ENCODE data around the gene LMNTD2. TPM values are rescaled to one million over a fixed set of nuclear protein-coding genes. Genes with fewer than 3 reads are reported as not detected.
A peak's percentile ranks its signal among the peaks of the same experiment; 100 is the strongest.

The LMNTD2 gene
- total RNA-seq, 1 donor from 2014 or later: 1.1 TPM

DNA sequence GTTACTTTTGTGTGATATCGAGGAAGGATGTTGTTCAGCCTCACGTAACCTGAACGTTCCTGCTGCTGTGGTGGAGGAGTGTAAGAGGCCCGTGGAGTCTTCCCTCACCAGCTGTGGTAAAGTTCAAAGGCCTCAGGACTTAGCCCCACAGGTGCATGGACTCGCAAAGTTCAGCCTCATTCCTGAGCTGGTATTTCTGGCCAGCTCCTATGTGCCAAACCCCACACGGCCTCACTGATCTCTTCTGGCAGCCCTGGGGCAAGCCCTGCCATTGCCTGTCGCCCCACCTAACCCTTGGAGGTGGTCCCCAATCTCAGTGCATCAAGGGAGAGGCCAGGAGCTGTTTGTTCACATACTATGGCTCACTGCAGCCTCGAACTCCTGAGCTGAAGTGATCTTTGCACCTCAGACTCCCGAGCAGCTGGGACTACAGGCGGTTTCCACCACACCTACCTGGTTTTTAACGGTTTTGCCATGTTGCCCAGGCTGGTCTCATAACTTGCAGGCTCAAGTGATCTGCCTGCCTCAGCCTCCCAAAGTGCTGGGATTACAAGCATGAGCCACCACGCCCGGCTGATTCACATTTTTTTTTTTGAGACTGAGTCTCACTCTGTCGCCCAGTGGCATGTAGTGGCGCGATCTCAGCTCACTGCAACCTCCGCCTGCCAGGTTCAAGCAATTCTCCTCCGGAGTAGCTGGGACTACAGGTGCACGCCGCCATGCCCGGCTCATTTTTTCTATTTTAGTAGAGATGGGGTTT is 17.9 kb upstream of the LMNTD2 start:
- Histone ChIP-seq H4K20me1 (ENCODE audit: low read depth) (peaks cover 73% of the 10 kb centered on the region), H3K4me3 (peak overlapping the region; percentile 93), H3K27ac (no peak overlapping the region), H3K9me3 (ENCODE audit: low read depth) (no peaks in the 10 kb centered on the region), H3K9ac (peak overlapping the region; percentile 98), H3K27me3 (peaks cover 15% of the 10 kb centered on the region), H3K79me2 (ENCODE audit: low read depth) (peaks cover 71% of the 10 kb centered on the region), H2AFZ (replicated peaks) (no peak overlapping the region), H3F3A (ENCODE audit: low read depth) (peaks cover 23% of the 10 kb centered on the region), H3K4me1 (peaks cover 20% of the 10 kb centered on the region), H3K36me3 (no peaks in the 10 kb centered on the region), H3K4me2 (peak overlapping the region; percentile 100)
- TF ChIP-seq, protein P1, sequence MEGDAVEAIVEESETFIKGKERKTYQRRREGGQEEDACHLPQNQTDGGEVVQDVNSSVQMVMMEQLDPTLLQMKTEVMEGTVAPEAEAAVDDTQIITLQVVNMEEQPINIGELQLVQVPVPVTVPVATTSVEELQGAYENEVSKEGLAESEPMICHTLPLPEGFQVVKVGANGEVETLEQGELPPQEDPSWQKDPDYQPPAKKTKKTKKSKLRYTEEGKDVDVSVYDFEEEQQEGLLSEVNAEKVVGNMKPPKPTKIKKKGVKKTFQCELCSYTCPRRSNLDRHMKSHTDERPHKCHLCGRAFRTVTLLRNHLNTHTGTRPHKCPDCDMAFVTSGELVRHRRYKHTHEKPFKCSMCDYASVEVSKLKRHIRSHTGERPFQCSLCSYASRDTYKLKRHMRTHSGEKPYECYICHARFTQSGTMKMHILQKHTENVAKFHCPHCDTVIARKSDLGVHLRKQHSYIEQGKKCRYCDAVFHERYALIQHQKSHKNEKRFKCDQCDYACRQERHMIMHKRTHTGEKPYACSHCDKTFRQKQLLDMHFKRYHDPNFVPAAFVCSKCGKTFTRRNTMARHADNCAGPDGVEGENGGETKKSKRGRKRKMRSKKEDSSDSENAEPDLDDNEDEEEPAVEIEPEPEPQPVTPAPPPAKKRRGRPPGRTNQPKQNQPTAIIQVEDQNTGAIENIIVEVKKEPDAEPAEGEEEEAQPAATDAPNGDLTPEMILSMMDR (IDR thresholded peaks at IDR 0.05): no peak
- TF ChIP-seq EZH2 (IDR thresholded peaks at IDR 0.05) (no peak), EZH2phosphoT487 (IDR thresholded peaks at IDR 0.05) (no peak)
- H3K27ac Mint-ChIP-seq: no peak overlapping the region
- H3K36me3 Mint-ChIP-seq: peaks cover 10% of the 10 kb centered on the region
- H3K4me1 Mint-ChIP-seq: peaks cover 36% of the 10 kb centered on the region
- H3K27me3 Mint-ChIP-seq (ENCODE audit: insufficient read depth, low read depth): peaks cover 6% of the 10 kb centered on the region
- no peak for DNase-seq (ENCODE audit: low spot score)
- H3K4me3 Mint-ChIP-seq: peak overlapping the region; percentile 95
- no peaks in the 10 kb centered on the region for H3K9me3 Mint-ChIP-seq

DNA sequence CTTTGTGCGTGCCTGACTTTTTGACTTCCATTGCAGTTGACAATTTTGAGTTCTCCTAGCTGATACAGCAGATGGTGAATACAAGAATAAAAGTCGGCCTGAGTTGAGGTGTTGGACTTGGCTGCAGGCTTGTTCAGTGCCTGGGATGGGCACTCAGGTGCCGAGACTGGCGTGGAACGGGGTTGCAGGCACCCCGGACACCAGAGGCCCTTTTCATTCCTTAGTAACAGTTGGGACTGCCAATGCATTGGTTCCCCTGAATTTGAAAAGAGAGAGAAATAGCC is 17.0 kb upstream of the LMNTD2 start:
- TF ChIP-seq, protein P1 (IDR thresholded peaks at IDR 0.05): no peak
- TF ChIP-seq EZH2phosphoT487 (IDR thresholded peaks at IDR 0.05): no peak
- no peak for TF ChIP-seq EZH2 (IDR thresholded peaks at IDR 0.05)
- Histone ChIP-seq H3F3A (ENCODE audit: low read depth) (peaks cover 26% of the 10 kb centered on the region), H3K79me2 (ENCODE audit: low read depth) (peaks cover 62% of the 10 kb centered on the region), H3K4me3 (peak overlapping the region; percentile 93), H3K27me3 (peaks cover 15% of the 10 kb centered on the region), H3K27ac (no peak overlapping the region), H3K36me3 (no peaks in the 10 kb centered on the region), H3K4me1 (peaks cover 20% of the 10 kb centered on the region), H3K9me3 (ENCODE audit: low read depth) (no peaks in the 10 kb centered on the region), H4K20me1 (ENCODE audit: low read depth) (peaks cover 66% of the 10 kb centered on the region), H2AFZ (replicated peaks) (no peak overlapping the region), H3K9ac (peak overlapping the region; percentile 98), H3K4me2 (peak overlapping the region; percentile 100)
- peak overlapping the region; percentile 96 for H3K27ac Mint-ChIP-seq
- peaks cover 10% of the 10 kb centered on the region for H3K36me3 Mint-ChIP-seq
- H3K27me3 Mint-ChIP-seq (ENCODE audit: insufficient read depth, low read depth): peaks cover 6% of the 10 kb centered on the region
- DNase-seq (ENCODE audit: low spot score): no peak
- H3K9me3 Mint-ChIP-seq: no peaks in the 10 kb centered on the region
- H3K4me3 Mint-ChIP-seq: peak overlapping the region; percentile 95
- peaks cover 37% of the 10 kb centered on the region for H3K4me1 Mint-ChIP-seq

DNA sequence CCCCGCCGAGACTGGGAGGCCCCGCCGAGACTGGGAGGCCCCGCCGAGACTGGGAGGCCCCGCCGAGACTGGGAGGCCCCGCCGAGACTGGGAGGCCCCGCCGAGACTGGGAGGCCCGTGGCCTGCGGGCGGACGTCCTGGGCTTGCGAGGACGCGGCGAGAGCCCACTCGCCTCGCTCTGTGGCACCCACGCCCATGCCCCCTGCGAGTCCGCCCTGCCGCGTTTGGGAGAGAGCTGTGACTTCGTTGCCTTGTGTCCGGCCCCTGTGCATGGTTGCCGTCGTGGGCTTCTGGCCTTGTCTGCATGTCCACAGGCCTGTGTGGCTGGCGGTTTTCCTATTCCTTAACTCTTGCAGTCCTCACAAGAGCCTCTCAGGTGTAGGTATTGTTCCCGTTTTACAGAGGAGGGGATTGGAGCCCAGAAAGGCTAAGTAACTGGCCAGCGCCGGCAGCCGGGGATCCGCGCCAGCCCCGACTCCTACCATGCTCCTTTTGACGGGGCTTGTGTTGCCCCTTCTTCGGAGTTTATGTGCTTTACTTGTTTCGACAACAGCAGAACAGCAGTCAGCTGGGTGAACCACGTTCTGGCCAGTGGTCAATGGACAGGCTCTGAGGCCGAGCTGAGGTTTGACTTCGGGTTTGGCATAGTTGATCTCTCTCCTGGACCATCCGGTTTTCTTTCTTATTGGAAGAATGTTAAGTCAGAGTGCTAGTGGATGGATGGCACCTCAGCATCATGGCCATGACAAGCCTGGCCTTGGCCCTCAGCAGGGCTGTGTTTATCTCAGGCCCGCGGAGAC is 16.5 kb upstream of the LMNTD2 start:
- H3K4me1 Mint-ChIP-seq: peaks cover 37% of the 10 kb centered on the region
- Histone ChIP-seq H3K36me3 (no peaks in the 10 kb centered on the region), H3F3A (ENCODE audit: low read depth) (peaks cover 30% of the 10 kb centered on the region), H3K27ac (no peak overlapping the region), H3K27me3 (peaks cover 15% of the 10 kb centered on the region), H3K4me1 (peaks cover 20% of the 10 kb centered on the region), H3K9ac (peak overlapping the region; percentile 98), H3K79me2 (ENCODE audit: low read depth) (peaks cover 57% of the 10 kb centered on the region), H2AFZ (replicated peaks) (no peak overlapping the region), H4K20me1 (ENCODE audit: low read depth) (peaks cover 62% of the 10 kb centered on the region), H3K4me2 (peak overlapping the region; percentile 100), H3K4me3 (peak overlapping the region; percentile 93), H3K9me3 (ENCODE audit: low read depth) (no peaks in the 10 kb centered on the region)
- peak overlapping the region; percentile 95 for H3K4me3 Mint-ChIP-seq
- H3K36me3 Mint-ChIP-seq: peaks cover 9% of the 10 kb centered on the region
- TF ChIP-seq, protein P1 (IDR thresholded peaks at IDR 0.05): no peak
- TF ChIP-seq EZH2 (IDR thresholded peaks at IDR 0.05): no peak
- TF ChIP-seq EZH2phosphoT487 (IDR thresholded peaks at IDR 0.05): no peak
- no peak for DNase-seq (ENCODE audit: low spot score)
- H3K9me3 Mint-ChIP-seq: no peaks in the 10 kb centered on the region
- peaks cover 6% of the 10 kb centered on the region for H3K27me3 Mint-ChIP-seq (ENCODE audit: insufficient read depth, low read depth)
- peak overlapping the region; percentile 96 for H3K27ac Mint-ChIP-seq

Data from neural progenitor cell (in vitro differentiated cells).